M059J (cell line): ENCODE results near the gene ATE1. TPM values are rescaled to one million over a fixed set of nuclear protein-coding genes. Genes with fewer than 3 reads are reported as not detected.
A peak's percentile ranks its signal among the peaks of the same experiment; 100 is the strongest.
"Not testable (repeated sequence)": the region's sequence is repeated elsewhere in the genome, so short reads cannot be mapped to it uniquely, and the experiment has no call there.

Experiments
- DNase-seq: peaks from one replicate; pipeline ENCODE4 v3.0.0-alpha.2; 2012; ENCODE audit warnings: low read depth
- total RNA-seq: library from RNA; depleted of rRNA; stranded (reverse); fragments of >200 nt; shearing (Covaris generic); gene quantifications from 2 replicates; pipeline ENCODE4 v1.2.3, GENCODE V29; 2014

ATE1 gene
- total RNA-seq, 1 experiment from 2014 or later = 20.2 TPM

- no peak for DNase-seq
These were observed 139.1 kb downstream of the ATE1 start for GRCh38 chr10:121788717-121789116.

DNA sequence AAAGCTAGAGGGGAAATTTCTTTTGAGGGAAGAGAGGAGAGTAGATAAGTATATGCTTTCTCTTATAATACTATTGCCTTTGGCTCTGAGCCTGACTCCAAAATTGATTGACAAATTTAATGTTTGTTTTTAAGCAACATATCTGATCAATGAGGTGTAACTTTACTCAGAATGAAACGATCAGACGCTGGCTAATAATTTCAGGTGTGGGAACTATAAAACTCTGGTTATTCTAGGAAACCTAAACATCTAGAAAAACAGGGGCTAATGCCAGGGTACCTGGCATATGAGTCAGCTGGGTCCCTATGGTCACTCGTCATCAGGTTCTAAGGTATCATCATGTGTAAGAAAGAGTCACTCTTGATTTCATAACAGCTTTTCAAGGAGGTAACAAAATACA is 139.7 kb downstream of the ATE1 start:
- peak; percentile 20 for DNase-seq

DNA sequence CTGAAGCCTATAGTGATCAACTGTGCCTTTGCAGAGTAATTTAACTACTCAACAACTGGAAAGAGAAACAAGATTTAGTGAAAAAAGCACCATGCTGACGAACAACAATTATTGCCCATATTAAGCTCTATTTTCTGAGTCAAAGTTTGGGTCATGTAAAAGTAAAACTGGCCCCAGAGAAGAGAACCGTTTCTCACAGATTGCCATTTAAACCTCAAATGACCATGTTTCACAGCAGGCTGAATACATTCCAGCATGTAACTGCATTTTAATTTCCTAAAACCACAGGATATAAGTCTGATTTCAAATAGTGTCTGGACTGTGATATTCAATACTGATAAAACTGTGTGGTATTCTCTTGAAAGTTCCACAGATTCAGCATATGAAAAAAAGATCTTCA is 140.7 kb downstream of the ATE1 start:
- DNase-seq = no peak

- DNase-seq = no peak
These were observed 144.0 kb downstream of the ATE1 start for GRCh38 chr10:121783782-121784372.

DNA sequence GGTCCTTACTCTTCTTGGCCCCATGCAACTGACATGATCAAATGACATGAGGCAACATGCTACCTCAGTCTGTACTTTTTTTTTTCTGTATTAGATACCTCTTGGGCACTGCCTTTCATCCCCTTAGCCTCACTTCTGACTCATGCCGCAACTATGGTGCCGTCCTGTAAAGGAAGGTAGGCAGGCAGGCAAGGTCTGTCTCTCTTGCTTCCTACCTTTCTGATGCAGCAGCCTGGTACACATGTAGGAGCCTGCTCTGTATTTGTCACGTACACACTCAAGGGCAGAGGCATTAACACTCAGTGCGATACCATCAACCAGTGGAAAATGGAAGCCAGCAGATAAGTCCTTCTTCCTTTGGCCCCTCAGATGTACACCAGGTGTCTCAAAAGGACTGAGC is 146.7 kb downstream of the ATE1 start:
- peak; percentile 12 for DNase-seq

- DNase-seq = no peak
These were observed 153.0 kb downstream of the ATE1 start for GRCh38 chr10:121774813-121775212.

- no peak for DNase-seq
These were observed 153.4 kb downstream of the ATE1 start for GRCh38 chr10:121774404-121774803.

- DNase-seq = no peak
These were observed 154.9 kb downstream of the ATE1 start for GRCh38 chr10:121772884-121773283.

- DNase-seq = no peak
These were observed 155.4 kb downstream of the ATE1 start for GRCh38 chr10:121772406-121772805.

DNA sequence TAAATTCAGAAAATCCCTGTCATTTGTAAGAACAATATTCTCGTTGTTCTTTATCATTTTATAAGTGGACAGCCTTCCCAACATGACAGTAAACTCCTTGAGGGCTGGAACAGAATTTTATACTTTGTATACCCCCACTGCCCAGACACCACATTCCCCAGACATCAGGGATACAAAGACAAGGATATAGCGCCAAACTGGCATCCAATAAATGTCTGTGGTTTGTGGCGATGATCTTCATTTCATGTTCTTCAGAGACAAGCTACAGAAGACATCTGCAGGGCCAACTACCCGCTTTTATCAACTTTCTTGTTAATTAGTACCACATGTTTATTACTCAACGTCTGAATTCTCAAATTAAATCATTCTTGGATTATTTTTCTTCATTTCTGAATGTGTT is 155.9 kb downstream of the ATE1 start:
- peak; percentile 18 for DNase-seq

- no peak for DNase-seq
These were observed 161.4 kb downstream of the ATE1 start for GRCh38 chr10:121766426-121766825.

DNA sequence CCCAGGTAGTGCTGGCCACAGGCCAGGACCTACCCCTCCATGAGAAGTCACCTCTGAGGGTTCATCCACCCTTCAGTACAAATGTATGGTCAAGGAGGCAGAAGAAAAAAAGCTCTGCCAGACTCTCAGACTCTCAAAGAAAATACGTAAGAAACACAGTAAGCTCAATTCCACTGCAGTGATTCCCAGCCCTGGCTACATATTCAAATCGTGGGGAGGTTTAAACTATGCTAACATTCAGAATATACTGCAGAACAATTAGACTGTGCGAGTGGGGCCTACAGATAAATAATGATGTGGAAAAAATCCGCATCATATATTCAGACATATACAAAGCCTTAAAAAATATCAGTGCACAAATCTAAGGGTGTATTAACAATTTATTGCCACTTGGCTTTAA is 162.6 kb downstream of the ATE1 start:
- no peak for DNase-seq

DNA sequence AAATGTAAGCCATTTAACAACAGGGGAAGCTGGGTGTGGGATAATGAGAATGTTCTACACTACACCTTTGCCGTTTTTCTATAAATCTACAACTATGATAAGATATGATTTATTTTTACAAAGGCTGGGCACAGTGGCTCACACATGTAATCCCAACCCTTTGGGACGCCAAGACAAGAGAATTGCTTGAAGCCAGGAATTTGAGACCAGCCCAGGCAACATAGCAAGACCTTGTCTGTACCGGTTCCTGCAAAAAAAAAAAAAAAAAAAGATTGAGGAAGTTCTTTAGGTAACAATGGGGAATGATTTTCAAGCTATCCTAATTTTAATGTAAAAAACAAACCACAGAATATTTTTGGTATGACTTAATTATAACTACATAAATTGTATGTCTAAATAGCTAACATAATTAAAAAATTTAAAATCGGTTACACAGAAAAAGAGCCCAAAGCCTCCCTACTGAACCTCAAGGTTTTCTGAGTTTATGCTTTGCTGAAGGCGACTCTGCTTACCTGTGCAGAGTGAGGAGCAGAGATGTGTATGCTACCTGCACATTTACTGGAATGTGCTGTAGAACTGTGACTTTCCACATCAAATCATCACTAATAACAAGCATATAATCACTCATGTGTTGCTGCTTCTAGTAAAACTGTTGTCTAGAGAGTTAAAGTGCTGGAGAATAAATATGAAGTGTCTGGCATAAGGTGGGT is 163.4 kb downstream of the ATE1 start:
- DNase-seq = no peak

GRCh38 chr10:121757241-121757640 is 170.6 kb downstream of the ATE1 start:
- not testable (repeated sequence) for DNase-seq

DNA sequence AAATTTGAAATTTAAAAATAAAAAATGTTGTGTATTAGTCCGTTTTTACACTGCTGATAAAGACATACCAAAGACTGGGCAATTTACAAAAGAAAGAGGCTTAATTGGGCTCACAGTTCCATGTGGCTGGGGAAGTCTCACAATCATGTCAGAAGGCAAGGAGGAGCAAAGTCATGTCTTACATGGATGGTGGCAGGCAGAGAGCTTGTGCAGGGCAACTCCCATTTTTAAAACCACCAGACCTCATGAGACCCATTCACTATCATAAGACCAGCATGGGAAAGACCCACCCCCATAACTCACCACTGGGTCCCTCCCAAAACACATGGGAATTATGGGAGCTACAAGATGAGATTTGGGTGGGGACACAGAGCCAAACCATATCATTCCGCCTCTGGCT is 172.3 kb downstream of the ATE1 start:
- not testable (repeated sequence) for DNase-seq

DNA sequence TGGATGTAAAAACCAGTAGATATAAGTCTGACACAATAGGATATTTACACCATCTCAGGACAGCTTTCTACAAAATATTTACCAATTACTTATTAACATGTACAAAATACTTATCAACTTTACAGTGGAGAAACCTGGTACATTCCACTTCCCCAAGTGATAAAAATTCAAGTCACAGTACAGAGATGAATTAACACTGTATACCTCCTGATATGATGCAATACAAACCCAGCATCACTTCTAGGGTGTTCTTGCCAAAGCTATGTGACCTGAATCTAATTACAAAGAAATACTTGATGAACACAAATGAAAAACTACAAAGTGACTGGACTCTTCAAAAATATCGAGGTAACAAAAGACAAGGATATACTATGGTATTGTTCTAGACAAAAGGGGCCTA is 173.2 kb downstream of the ATE1 start:
- peak; percentile 7 for DNase-seq

- DNase-seq = peak; percentile 88
These were observed 173.9 kb downstream of the ATE1 start for GRCh38 chr10:121753726-121754476.

DNA sequence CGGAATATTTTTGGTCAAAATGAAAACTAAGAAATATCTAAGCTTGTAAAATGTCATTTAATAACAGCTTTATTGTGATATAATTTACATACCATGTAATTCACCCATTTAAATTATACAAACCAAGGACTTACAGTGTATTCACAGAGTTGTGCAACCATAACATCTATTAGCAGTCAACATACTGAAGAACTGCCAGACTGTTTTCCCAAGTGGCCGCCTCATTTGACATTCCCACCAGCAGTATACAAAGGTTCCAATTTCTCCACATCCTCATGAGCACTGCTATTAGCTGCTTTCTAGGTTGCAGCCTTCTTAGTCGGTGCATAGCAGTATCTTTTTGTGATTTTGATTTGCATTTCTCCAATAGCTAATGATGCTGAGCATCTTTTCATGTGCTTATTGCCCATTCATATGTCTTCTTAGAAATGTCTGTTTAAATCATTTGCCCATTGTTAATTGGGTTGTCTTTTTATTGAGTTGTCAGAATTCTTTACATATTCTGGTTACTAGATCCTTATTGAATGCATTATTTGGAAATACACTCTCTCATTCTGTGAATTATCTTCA is 176.6 kb downstream of the ATE1 start:
- no peak for DNase-seq

DNA sequence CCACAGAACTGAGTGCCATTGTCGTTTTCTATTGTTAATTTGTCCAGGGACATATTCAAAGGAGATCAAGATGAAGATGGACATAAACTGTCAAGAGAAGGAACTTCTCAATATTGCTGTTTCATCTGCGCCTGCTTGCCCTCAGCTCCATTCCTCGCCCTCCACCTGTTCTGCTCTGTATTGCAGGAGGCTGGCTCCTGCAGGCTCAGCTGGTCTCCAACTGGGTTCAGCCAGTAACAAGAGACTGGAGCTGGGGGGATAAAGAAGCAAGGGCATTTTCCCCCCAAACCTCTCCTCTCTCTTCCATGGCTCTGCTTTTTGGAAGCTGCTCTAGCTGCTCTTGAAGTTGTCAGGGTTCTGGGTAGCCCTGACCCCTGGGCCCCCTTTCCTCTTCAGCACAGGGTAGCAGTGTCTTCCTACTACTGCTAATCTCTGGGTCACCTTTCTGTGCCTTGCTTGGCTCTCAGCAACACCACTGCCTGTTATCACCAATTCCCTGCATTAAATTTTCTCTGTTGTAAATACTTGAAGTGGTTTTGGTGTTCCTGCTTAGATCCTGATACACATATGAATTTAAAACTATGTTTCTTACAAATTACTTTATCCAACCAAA is 180.6 kb downstream of the ATE1 start:
- no peak for DNase-seq

GRCh38 chr10:121741248-121741792 is 186.5 kb downstream of the ATE1 start:
- peak; percentile 38 for DNase-seq

DNA sequence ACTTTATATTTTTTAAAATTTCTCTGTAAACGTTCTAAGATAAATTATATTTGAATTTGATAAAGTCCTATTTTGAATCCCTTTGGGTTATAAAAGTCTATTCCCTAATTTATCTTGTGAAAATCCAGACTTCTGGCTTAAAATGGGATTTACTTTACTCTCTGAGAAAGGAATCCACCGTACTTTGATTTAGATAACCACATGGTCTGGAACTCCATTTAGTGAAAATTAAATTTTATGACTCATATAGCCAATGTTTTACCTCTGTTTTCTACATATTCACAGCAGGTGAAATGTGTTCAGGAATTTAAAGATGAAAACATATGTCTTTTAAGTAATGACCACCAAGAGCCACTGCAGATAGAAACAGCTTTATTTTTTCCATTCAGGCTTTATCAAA is 187.8 kb downstream of the ATE1 start:
- DNase-seq = no peak

GRCh38 chr10:121739114-121739513 is 188.7 kb downstream of the ATE1 start:
- no peak for DNase-seq
